GM23338 (cell line): ENCODE results near the gene IER5L. TPM values are rescaled to one million over a fixed set of nuclear protein-coding genes. Genes with fewer than 3 reads are reported as not detected.

Experiments used
- ATAC-seq: fragments of 200-7000 bp; cut with Tn5 transposase; 3 replicates; pipeline ENCODE4 v1.9.1; 2020
- DNase-seq: peaks from one replicate; pipeline ENCODE4 v3.0.0-alpha.2; 2015; ENCODE audit warnings: low spot score
- H2AFZ ChIP-seq: fragments of 200-600 bp; sonication (generic); 2 replicates; pipeline ENCODE4 v1.8.0; 2016; ENCODE audit warnings: antibody characterized with exemption, mild to moderate bottlenecking, moderate library complexity
- H3F3A ChIP-seq: fragments of 200-600 bp; sonication (generic); replicated peaks from 2 replicates; pipeline ENCODE4 v1.8.0; 2017; ENCODE audit warnings: antibody characterized with exemption, mixed run types, low read depth
- H3K27ac ChIP-seq: fragments of 200-600 bp; sonication (generic); 2 replicates; pipeline ENCODE4 v1.6.1; 2016; ENCODE audit warnings: low read depth
- H3K27me3 ChIP-seq: fragments of 200-600 bp; sonication (generic); 2 replicates; pipeline ENCODE4 v1.8.0; 2016; ENCODE audit warnings: mild to moderate bottlenecking, mixed run types, moderate library complexity; ENCODE audit not compliant: insufficient read depth
- H3K36me3 ChIP-seq: fragments of 200-600 bp; sonication (generic); 2 replicates; pipeline ENCODE4 v1.8.0; 2016; ENCODE audit warnings: mild to moderate bottlenecking; ENCODE audit not compliant: insufficient read depth
- H3K4me1 ChIP-seq: fragments of 200-600 bp; sonication (generic); 2 replicates; pipeline ENCODE4 v1.8.0; 2016; ENCODE audit warnings: mild to moderate bottlenecking, moderate library complexity; ENCODE audit not compliant: insufficient read depth
- H3K4me2 ChIP-seq: fragments of 200-600 bp; sonication (generic); 2 replicates; pipeline ENCODE4 v1.7.1; 2017; ENCODE audit warnings: mixed run types
- H3K4me3 ChIP-seq: fragments of 200-600 bp; sonication (generic); 2 replicates; pipeline ENCODE4 v1.6.1; 2016; ENCODE audit warnings: mixed run types
- H3K79me2 ChIP-seq: fragments of 200-600 bp; sonication (generic); replicated peaks from 2 replicates; pipeline ENCODE4 v1.8.0; 2017; ENCODE audit warnings: mild to moderate bottlenecking; ENCODE audit not compliant: insufficient read depth
- H3K9me2 ChIP-seq: fragments of 200-600 bp; sonication (generic); 2 replicates; pipeline ENCODE4 v1.8.0; 2017; ENCODE audit not compliant: insufficient read depth
- H4K20me1 ChIP-seq: fragments of 200-600 bp; sonication (generic); replicated peaks from 2 replicates; pipeline ENCODE4 v1.8.0; 2017; ENCODE audit warnings: mild to moderate bottlenecking; ENCODE audit not compliant: insufficient read depth
- H3K27ac Mint-ChIP-seq: 2 replicates; pipeline ENCODE4 v1.8.0; 2020; ENCODE audit warnings: inconsistent platforms, mild to moderate bottlenecking, moderate library complexity, mixed read lengths
- H3K27me3 Mint-ChIP-seq: 3 replicates; pipeline ENCODE4 v1.8.0; 2022; ENCODE audit warnings: low read depth, mild to moderate bottlenecking, moderate library complexity, mixed read lengths, inconsistent platforms; ENCODE audit not compliant: insufficient read depth, poor library complexity
- H3K36me3 Mint-ChIP-seq: 3 replicates; pipeline ENCODE4 v1.8.0; 2021; ENCODE audit warnings: low read depth, mild to moderate bottlenecking, inconsistent platforms, moderate library complexity, mixed read lengths
- H3K4me1 Mint-ChIP-seq: 3 replicates; pipeline ENCODE4 v1.8.0; 2020; ENCODE audit warnings: mild to moderate bottlenecking, inconsistent platforms, mixed read lengths
- H3K4me3 Mint-ChIP-seq: 3 replicates; pipeline ENCODE4 v1.8.0; 2021; ENCODE audit warnings: moderate library complexity, mild to moderate bottlenecking, inconsistent platforms, mixed read lengths
- H3K9me3 Mint-ChIP-seq: 3 replicates; pipeline ENCODE4 v1.8.0; 2020; ENCODE audit warnings: moderate library complexity, mild to moderate bottlenecking, inconsistent platforms, mixed read lengths
- EZH2 ChIP-seq: fragments of 200-600 bp; sonication (generic); IDR thresholded peaks from one replicate; pipeline ENCODE4 v1.8.0; 2017; ENCODE audit warnings: antibody characterized with exemption, mild to moderate bottlenecking, low read depth; ENCODE audit not compliant: unreplicated experiment
- NANOG ChIP-seq: IDR thresholded peaks from 2 replicates; pipeline ENCODE4 v1.6.1; 2016; ENCODE audit warnings: antibody characterized with exemption, borderline replicate concordance
- POLR2AphosphoS5 ChIP-seq: IDR thresholded peaks from 2 replicates; pipeline ENCODE4 v1.6.1; 2016; ENCODE audit warnings: antibody characterized with exemption, low read depth
- ZNF114 ChIP-seq: fragments of 250-450 bp; sonication (Bioruptor Pico); IDR thresholded peaks from 2 replicates; pipeline ENCODE4 v1.5.0; 2020; ENCODE audit warnings: mild to moderate bottlenecking, moderate library complexity
- ZNF331 ChIP-seq: fragments of 250-450 bp; sonication (Bioruptor Pico); IDR thresholded peaks from 2 replicates; pipeline ENCODE4 v1.5.0; 2020; ENCODE audit warnings: low read depth, mild to moderate bottlenecking, moderate library complexity
- polyA plus RNA-seq: library from polyadenylated mRNA; unstranded; fragments of >200 nt; fragmentation: Nextera tagmentation; extraction: Ambion mirVana; gene quantifications from 2 replicates; pipeline ENCODE4 v1.2.1, GENCODE V29; 2016
- total RNA-seq: library from RNA; depleted of rRNA; stranded (reverse); fragments of >200 nt; shearing (Covaris generic); gene quantifications from 2 replicates; pipeline ENCODE4 v1.2.3, GENCODE V29; 2014
- TF ChIP-seq, protein P1 (sequence below): fragments of 250-450 bp; sonication (Bioruptor Pico); IDR thresholded peaks from 2 replicates; pipeline ENCODE4 v1.5.0; 2020; ENCODE audit warnings: mild to moderate bottlenecking, moderate library complexity
- TF ChIP-seq, protein P2 (sequence below), 2 experiments: fragments of 200-600 bp in 1 of 2; sonication (generic) in 1 of 2; conservative IDR thresholded peaks; 2 replicates each; pipeline versions ENCODE4 v1.5.1 to v1.6.1; 2016 to 2017; ENCODE audit warnings: antibody characterized with exemption in 2 of 2, low read depth in 2 of 2, mild to moderate bottlenecking in 2 of 2, moderate library complexity in 1 of 2

The IER5L gene
- total and polyA plus RNA-seq, 2 experiments from 2014 or later = 0.19 to 0.90 TPM

GRCh38 chr9:129184596-129185122 lies 6.6 kb upstream of the IER5L start (continued):
- TF ChIP-seq, protein P1, sequence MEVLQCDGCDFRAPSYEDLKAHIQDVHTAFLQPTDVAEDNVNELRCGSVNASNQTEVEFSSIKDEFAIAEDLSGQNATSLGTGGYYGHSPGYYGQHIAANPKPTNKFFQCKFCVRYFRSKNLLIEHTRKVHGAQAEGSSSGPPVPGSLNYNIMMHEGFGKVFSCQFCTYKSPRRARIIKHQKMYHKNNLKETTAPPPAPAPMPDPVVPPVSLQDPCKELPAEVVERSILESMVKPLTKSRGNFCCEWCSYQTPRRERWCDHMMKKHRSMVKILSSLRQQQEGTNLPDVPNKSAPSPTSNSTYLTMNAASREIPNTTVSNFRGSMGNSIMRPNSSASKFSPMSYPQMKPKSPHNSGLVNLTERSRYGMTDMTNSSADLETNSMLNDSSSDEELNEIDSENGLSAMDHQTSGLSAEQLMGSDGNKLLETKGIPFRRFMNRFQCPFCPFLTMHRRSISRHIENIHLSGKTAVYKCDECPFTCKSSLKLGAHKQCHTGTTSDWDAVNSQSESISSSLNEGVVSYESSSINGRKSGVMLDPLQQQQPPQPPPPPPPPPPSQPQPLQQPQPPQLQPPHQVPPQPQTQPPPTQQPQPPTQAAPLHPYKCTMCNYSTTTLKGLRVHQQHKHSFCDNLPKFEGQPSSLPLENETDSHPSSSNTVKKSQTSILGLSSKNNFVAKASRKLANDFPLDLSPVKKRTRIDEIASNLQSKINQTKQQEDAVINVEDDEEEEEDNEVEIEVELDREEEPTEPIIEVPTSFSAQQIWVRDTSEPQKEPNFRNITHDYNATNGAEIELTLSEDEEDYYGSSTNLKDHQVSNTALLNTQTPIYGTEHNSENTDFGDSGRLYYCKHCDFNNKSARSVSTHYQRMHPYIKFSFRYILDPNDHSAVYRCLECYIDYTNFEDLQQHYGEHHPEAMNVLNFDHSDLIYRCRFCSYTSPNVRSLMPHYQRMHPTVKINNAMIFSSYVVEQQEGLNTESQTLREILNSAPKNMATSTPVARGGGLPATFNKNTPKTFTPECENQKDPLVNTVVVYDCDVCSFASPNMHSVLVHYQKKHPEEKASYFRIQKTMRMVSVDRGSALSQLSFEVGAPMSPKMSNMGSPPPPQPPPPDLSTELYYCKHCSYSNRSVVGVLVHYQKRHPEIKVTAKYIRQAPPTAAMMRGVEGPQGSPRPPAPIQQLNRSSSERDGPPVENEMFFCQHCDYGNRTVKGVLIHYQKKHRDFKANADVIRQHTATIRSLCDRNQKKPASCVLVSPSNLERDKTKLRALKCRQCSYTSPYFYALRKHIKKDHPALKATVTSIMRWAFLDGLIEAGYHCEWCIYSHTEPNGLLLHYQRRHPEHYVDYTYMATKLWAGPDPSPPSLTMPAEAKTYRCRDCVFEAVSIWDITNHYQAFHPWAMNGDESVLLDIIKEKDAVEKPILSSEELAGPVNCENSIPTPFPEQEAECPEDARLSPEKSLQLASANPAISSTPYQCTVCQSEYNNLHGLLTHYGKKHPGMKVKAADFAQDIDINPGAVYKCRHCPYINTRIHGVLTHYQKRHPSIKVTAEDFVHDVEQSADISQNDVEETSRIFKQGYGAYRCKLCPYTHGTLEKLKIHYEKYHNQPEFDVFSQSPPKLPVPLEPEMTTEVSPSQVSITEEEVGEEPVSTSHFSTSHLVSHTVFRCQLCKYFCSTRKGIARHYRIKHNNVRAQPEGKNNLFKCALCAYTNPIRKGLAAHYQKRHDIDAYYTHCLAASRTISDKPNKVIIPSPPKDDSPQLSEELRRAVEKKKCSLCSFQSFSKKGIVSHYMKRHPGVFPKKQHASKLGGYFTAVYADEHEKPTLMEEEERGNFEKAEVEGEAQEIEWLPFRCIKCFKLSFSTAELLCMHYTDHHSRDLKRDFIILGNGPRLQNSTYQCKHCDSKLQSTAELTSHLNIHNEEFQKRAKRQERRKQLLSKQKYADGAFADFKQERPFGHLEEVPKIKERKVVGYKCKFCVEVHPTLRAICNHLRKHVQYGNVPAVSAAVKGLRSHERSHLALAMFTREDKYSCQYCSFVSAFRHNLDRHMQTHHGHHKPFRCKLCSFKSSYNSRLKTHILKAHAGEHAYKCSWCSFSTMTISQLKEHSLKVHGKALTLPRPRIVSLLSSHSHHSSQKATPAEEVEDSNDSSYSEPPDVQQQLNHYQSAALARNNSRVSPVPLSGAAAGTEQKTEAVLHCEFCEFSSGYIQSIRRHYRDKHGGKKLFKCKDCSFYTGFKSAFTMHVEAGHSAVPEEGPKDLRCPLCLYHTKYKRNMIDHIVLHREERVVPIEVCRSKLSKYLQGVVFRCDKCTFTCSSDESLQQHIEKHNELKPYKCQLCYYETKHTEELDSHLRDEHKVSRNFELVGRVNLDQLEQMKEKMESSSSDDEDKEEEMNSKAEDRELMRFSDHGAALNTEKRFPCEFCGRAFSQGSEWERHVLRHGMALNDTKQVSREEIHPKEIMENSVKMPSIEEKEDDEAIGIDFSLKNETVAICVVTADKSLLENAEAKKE (CRISPR knock-in tag) = no peak
- no peak for TF ChIP-seq NANOG
- TF ChIP-seq, protein P2, sequence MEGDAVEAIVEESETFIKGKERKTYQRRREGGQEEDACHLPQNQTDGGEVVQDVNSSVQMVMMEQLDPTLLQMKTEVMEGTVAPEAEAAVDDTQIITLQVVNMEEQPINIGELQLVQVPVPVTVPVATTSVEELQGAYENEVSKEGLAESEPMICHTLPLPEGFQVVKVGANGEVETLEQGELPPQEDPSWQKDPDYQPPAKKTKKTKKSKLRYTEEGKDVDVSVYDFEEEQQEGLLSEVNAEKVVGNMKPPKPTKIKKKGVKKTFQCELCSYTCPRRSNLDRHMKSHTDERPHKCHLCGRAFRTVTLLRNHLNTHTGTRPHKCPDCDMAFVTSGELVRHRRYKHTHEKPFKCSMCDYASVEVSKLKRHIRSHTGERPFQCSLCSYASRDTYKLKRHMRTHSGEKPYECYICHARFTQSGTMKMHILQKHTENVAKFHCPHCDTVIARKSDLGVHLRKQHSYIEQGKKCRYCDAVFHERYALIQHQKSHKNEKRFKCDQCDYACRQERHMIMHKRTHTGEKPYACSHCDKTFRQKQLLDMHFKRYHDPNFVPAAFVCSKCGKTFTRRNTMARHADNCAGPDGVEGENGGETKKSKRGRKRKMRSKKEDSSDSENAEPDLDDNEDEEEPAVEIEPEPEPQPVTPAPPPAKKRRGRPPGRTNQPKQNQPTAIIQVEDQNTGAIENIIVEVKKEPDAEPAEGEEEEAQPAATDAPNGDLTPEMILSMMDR (conservative IDR thresholded peaks at IDR 0.05; ENCODE audit: low read depth in 2 of 2) = no peak

DNA sequence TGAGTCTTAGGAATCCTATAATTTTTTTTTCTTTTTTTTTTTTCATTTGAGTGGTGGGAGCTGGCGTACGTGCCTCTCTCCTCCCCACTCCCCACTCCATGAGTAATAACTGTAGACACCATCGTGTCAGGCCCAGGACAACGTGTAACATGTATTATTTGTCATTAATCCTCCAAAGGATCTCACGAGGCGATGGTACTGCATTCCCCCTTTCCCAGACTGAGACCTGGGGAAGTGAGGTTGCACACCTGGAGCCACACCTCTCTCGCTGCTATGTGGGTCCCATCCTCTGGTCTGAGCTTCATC lies 6.1 kb upstream of the IER5L start:
- Histone ChIP-seq H3K36me3 (no peaks in the 10 kb centered on the region), H3K4me3 (no peak overlapping the region), H3F3A (peaks cover 15% of the 10 kb centered on the region; the same call in 1 of the 2 replicates), H3K4me2 (no peak overlapping the region), H3K27ac (no peak overlapping the region), H3K9me2 (no peaks in the 10 kb centered on the region), H3K27me3 (peaks cover 47% of the 10 kb centered on the region), H2AFZ (no peak overlapping the region), H3K4me1 (peaks cover 5% of the 10 kb centered on the region; the same call in 1 of the 2 replicates), H4K20me1 (peaks cover 29% of the 10 kb centered on the region), H3K79me2 (no peaks in the 10 kb centered on the region)
- peaks cover 12% of the 10 kb centered on the region for H3K4me1 Mint-ChIP-seq
- H3K4me3 Mint-ChIP-seq = no peak overlapping the region
- no peak overlapping the region for H3K27ac Mint-ChIP-seq
- H3K9me3 Mint-ChIP-seq = no peaks in the 10 kb centered on the region
- no peak for DNase-seq
- no peak for ATAC-seq
- peaks cover 67% of the 10 kb centered on the region for H3K27me3 Mint-ChIP-seq
- H3K36me3 Mint-ChIP-seq = no peaks in the 10 kb centered on the region
- TF ChIP-seq, protein P1 (CRISPR knock-in tag) = no peak
- TF ChIP-seq EZH2 = no peak
- TF ChIP-seq ZNF114 (CRISPR knock-in tag) = no peak
- no peak for TF ChIP-seq ZNF331
- no peak for TF ChIP-seq POLR2AphosphoS5
